Activated T-helper 1 cell treated with anti-CD3 and anti-CD28 coated beads, Interleukin-12 subunit alpha, Interleukin-12 subunit beta, Interleukin-2, Interleukin-4 antibody, amounts not matched to agents 30 ng/mL and 10 ng/mL and 1 ng/mL, durations not matched to agents 14 hours and 24 hours and 36 hours (primary cell): ENCODE data around the gene NAALAD2. TPM values are rescaled to one million over a fixed set of nuclear protein-coding genes. Genes with fewer than 3 reads are reported as not detected.
"Not testable (repeated sequence)": the region's sequence is repeated elsewhere in the genome, so short reads cannot be mapped to it uniquely, and the experiment has no call there.

ENCODE experiments used
- DNase-seq: peaks from one replicate; pipeline ENCODE4 v3.0.0; 2021; ENCODE audit warnings: low spot score
- H3K27ac Mint-ChIP-seq: one replicate; pipeline ENCODE4 v1.8.0; 2021; ENCODE audit warnings: mild to moderate bottlenecking, mixed read lengths
- H3K27me3 Mint-ChIP-seq: one replicate; pipeline ENCODE4 v1.8.0; 2022; ENCODE audit warnings: mild to moderate bottlenecking, moderate library complexity, mixed read lengths; ENCODE audit not compliant: insufficient read depth
- H3K36me3 Mint-ChIP-seq: one replicate; pipeline ENCODE4 v1.8.0; 2021; ENCODE audit warnings: low read depth, mixed read lengths
- H3K4me1 Mint-ChIP-seq: one replicate; pipeline ENCODE4 v1.8.0; 2021; ENCODE audit warnings: low read depth, mixed read lengths
- H3K4me3 Mint-ChIP-seq: one replicate; pipeline ENCODE4 v1.8.0; 2021; ENCODE audit warnings: mild to moderate bottlenecking, moderate library complexity, mixed read lengths
- H3K9me3 Mint-ChIP-seq: one replicate; pipeline ENCODE4 v1.8.0; 2021; ENCODE audit warnings: mixed read lengths
- intact Hi-C: fragments of 100-400 bp; cut with micrococcal nuclease; formaldehyde crosslinking; loops from one replicate; pipeline ENCODE4 v1.15.1; 2024
- total RNA-seq: library from RNA; stranded (reverse); gene quantifications from 2 replicates; pipeline ENCODE4 v1.2.3, GENCODE V29; 2022

NAALAD2 gene
- total RNA-seq, 1 donor from 2014 or later = not detected

GRCh38 chr11:90229791-90230190 lies 95.3 kb downstream of the NAALAD2 start:
- H3K4me3 Mint-ChIP-seq = no peak overlapping the region
- intact Hi-C loops = no loop called here
- no peak overlapping the region for H3K27ac Mint-ChIP-seq
- DNase-seq = no peak
- peaks cover 29% of the 10 kb centered on the region for H3K27me3 Mint-ChIP-seq
- no peaks in the 10 kb centered on the region for H3K36me3 Mint-ChIP-seq
- no peaks in the 10 kb centered on the region for H3K4me1 Mint-ChIP-seq
- H3K9me3 Mint-ChIP-seq = no peaks in the 10 kb centered on the region

GRCh38 chr11:90234977-90235376 lies 100.5 kb downstream of the NAALAD2 start:
- intact Hi-C loops = no loop called here
- no peak overlapping the region for H3K27ac Mint-ChIP-seq
- H3K36me3 Mint-ChIP-seq = no peaks in the 10 kb centered on the region
- no peak for DNase-seq
- no peak overlapping the region for H3K4me3 Mint-ChIP-seq
- H3K4me1 Mint-ChIP-seq = no peaks in the 10 kb centered on the region
- H3K9me3 Mint-ChIP-seq = no peaks in the 10 kb centered on the region
- peaks cover 40% of the 10 kb centered on the region for H3K27me3 Mint-ChIP-seq

- H3K27ac Mint-ChIP-seq = no peak overlapping the region
- peaks cover 39% of the 10 kb centered on the region for H3K27me3 Mint-ChIP-seq
- no peaks in the 10 kb centered on the region for H3K4me1 Mint-ChIP-seq
- H3K36me3 Mint-ChIP-seq = no peaks in the 10 kb centered on the region
- no peak for DNase-seq
- intact Hi-C loops = no loop called here
- no peaks in the 10 kb centered on the region for H3K9me3 Mint-ChIP-seq
- H3K4me3 Mint-ChIP-seq = no peak overlapping the region
These were observed 101.1 kb downstream of the NAALAD2 start for GRCh38 chr11:90235526-90235925.

GRCh38 chr11:90237004-90237403 lies 102.5 kb downstream of the NAALAD2 start:
- Mint-ChIP-seq H3K27ac (no peak overlapping the region), H3K4me1 (no peaks in the 10 kb centered on the region), H3K9me3 (no peaks in the 10 kb centered on the region), H3K4me3 (no peak overlapping the region), H3K27me3 (peaks cover 30% of the 10 kb centered on the region), H3K36me3 (no peaks in the 10 kb centered on the region)
- intact Hi-C loops = no loop called here
- DNase-seq = no peak

GRCh38 chr11:90239967-90240636 lies 105.6 kb downstream of the NAALAD2 start:
- DNase-seq, H3K36me3 Mint-ChIP-seq, H3K4me1 Mint-ChIP-seq, H3K9me3 Mint-ChIP-seq, H3K4me3 Mint-ChIP-seq: not testable (repeated sequence)
- Mint-ChIP-seq H3K27ac (peak overlapping the region; percentile 18), H3K27me3 (peaks cover 25% of the 10 kb centered on the region)
- intact Hi-C loops = loop anchor here (2.0 kb wide), 1 partner anchor 17 kb away; the partner anchor contains the start of gene CHORDC1

GRCh38 chr11:90241414-90241813 lies 107.0 kb downstream of the NAALAD2 start:
- intact Hi-C loops = loop anchor here (2.0 kb wide), 1 partner anchor 19 kb away; the partner anchor contains the start of gene CHORDC1
- Mint-ChIP-seq H3K4me1 (no peaks in the 10 kb centered on the region), H3K27ac (no peak overlapping the region), H3K9me3 (no peaks in the 10 kb centered on the region), H3K27me3 (peaks cover 25% of the 10 kb centered on the region), H3K36me3 (no peaks in the 10 kb centered on the region), H3K4me3 (no peak overlapping the region)
- DNase-seq = no peak

Other genes starting within 250 kb of the NAALAD2 start
- gene TRIM49D1, start 212.4 kb upstream of the NAALAD2 start, total RNA-seq = not detected in 2 replicates
- not detected in 2 replicates for gene TRIM49D2, start 210.6 kb upstream of the NAALAD2 start, total RNA-seq
- gene TRIM64, start 168.6 kb upstream of the NAALAD2 start, total RNA-seq = not detected in 2 replicates
- not detected in 2 replicates for gene TRIM49C, start 103.6 kb upstream of the NAALAD2 start, total RNA-seq
- gene UBTFL1, start 48.7 kb upstream of the NAALAD2 start, total RNA-seq = not detected in 2 replicates
- gene CHORDC1, start 88.4 kb downstream of the NAALAD2 start, total RNA-seq = 128 and 130 TPM in 2 replicates